GM19238 (cell line): ENCODE measurements around the gene LRRC43.

Experiments used
- DNase-seq: peaks from one replicate; pipeline ENCODE4 v3.0.0; 2011; ENCODE audit warnings: low spot score; ENCODE audit not compliant: insufficient read length

Gene LRRC43

GRCh38 chr12:122225683-122226365 is 42.9 kb downstream of the LRRC43 start, which contains the start of gene DIABLO:
Gene DIABLO, minus strand, starts transcription at chr12:122226052. Its CDS starts 38 bp downstream, at chr12:122226014.
- DNase-seq: peak; percentile 95

GRCh38 chr12:122226366-122227125 is 43.6 kb downstream of the LRRC43 start:
- DNase-seq: no peak

GRCh38 chr12:122227341-122227740 is 44.4 kb downstream of the LRRC43 start:
- DNase-seq: no peak

GRCh38 chr12:122228092-122228491 is 45.2 kb downstream of the LRRC43 start:
- no peak for DNase-seq

- DNase-seq: no peak
Observed at GRCh38 chr12:122230798-122231197, 47.9 kb downstream of the LRRC43 start.

- DNase-seq: no peak
Observed at GRCh38 chr12:122232691-122233090, 49.8 kb downstream of the LRRC43 start.

- DNase-seq: no peak
Observed at GRCh38 chr12:122235741-122236140, 52.8 kb downstream of the LRRC43 start.

GRCh38 chr12:122238861-122239260 is 55.9 kb downstream of the LRRC43 start:
- no peak for DNase-seq

- DNase-seq: no peak
Observed at GRCh38 chr12:122243965-122244364, 61.0 kb downstream of the LRRC43 start.

- no peak for DNase-seq
Observed at GRCh38 chr12:122244565-122245371, 61.8 kb downstream of the LRRC43 start.

- DNase-seq: no peak
Observed at GRCh38 chr12:122245553-122245952, 62.6 kb downstream of the LRRC43 start.

GRCh38 chr12:122250047-122250446 is 67.1 kb downstream of the LRRC43 start:
- DNase-seq: no peak

- no peak for DNase-seq
Observed at GRCh38 chr12:122250536-122250935, 67.6 kb downstream of the LRRC43 start.
